Kidney glomerular epithelial cell (primary cell): Measurements from ENCODE around the gene PARD3.

Source experiments
- DNase-seq: peaks from one replicate; lab custom pipeline; 2025; lab: John Stamatoyannopoulos, UW

The PARD3 gene

GRCh38 chr10:34580214-34580613, 234.9 kb downstream of the PARD3 start:
- no peak for DNase-seq

- no peak for DNase-seq
Measured at GRCh38 chr10:34578468-34578867, 236.6 kb downstream of the PARD3 start.

GRCh38 chr10:34576797-34577196, 238.3 kb downstream of the PARD3 start:
- DNase-seq, result no peak

- peak; percentile 65 for DNase-seq
Measured at GRCh38 chr10:34575882-34576281, 239.2 kb downstream of the PARD3 start.

GRCh38 chr10:34574353-34574934, 240.7 kb downstream of the PARD3 start:
- DNase-seq, result no peak

GRCh38 chr10:34570887-34571286, 244.2 kb downstream of the PARD3 start:
- no peak for DNase-seq

GRCh38 chr10:34567659-34568253, 247.3 kb downstream of the PARD3 start:
- DNase-seq, result no peak

GRCh38 chr10:34565934-34566333, 249.2 kb downstream of the PARD3 start:
- DNase-seq, result no peak

GRCh38 chr10:34558093-34558583, 257.0 kb downstream of the PARD3 start:
- no peak for DNase-seq

- no peak for DNase-seq
Measured at GRCh38 chr10:34557173-34557572, 257.9 kb downstream of the PARD3 start.

- DNase-seq, result no peak
Measured at GRCh38 chr10:34555653-34556052, 259.4 kb downstream of the PARD3 start.

- DNase-seq, result no peak
Measured at GRCh38 chr10:34553747-34554146, 261.3 kb downstream of the PARD3 start.

- DNase-seq, result no peak
Measured at GRCh38 chr10:34551295-34551694, 263.8 kb downstream of the PARD3 start.

GRCh38 chr10:34549953-34550352, 265.1 kb downstream of the PARD3 start:
- DNase-seq, result no peak

GRCh38 chr10:34549001-34549400, 266.1 kb downstream of the PARD3 start:
- DNase-seq, result no peak

- DNase-seq, result no peak
Measured at GRCh38 chr10:34548466-34548865, 266.6 kb downstream of the PARD3 start.

- DNase-seq, result no peak
Measured at GRCh38 chr10:34547695-34548094, 267.4 kb downstream of the PARD3 start.

- no peak for DNase-seq
Measured at GRCh38 chr10:34547291-34547690, 267.8 kb downstream of the PARD3 start.

GRCh38 chr10:34544400-34544799, 270.7 kb downstream of the PARD3 start:
- DNase-seq, result no peak

- no peak for DNase-seq
Measured at GRCh38 chr10:34543716-34544115, 271.4 kb downstream of the PARD3 start.

- no peak for DNase-seq
Measured at GRCh38 chr10:34540492-34540891, 274.6 kb downstream of the PARD3 start.

GRCh38 chr10:34539533-34540315, 275.4 kb downstream of the PARD3 start:
- DNase-seq, result no peak

GRCh38 chr10:34538281-34538829, 276.7 kb downstream of the PARD3 start:
- DNase-seq, result peak; percentile 21
